B cell (primary cell): ENCODE results near the gene CD58.

Source experiments
- EZH2 ChIP-seq: IDR thresholded peaks from 2 replicates; pipeline ENCODE4 v1.6.1; 2012; ENCODE audit warnings: borderline replicate concordance, low read depth, mild to moderate bottlenecking, moderate library complexity, low read length; ENCODE audit not compliant: insufficient read depth, poor library complexity, severe bottlenecking
- TF ChIP-seq, protein P1 (sequence below): fragments of 200-600 bp; IDR thresholded peaks from one replicate; pipeline ENCODE4 v1.8.0; 2022; ENCODE audit warnings: antibody characterized with exemption, mild to moderate bottlenecking

DNA sequence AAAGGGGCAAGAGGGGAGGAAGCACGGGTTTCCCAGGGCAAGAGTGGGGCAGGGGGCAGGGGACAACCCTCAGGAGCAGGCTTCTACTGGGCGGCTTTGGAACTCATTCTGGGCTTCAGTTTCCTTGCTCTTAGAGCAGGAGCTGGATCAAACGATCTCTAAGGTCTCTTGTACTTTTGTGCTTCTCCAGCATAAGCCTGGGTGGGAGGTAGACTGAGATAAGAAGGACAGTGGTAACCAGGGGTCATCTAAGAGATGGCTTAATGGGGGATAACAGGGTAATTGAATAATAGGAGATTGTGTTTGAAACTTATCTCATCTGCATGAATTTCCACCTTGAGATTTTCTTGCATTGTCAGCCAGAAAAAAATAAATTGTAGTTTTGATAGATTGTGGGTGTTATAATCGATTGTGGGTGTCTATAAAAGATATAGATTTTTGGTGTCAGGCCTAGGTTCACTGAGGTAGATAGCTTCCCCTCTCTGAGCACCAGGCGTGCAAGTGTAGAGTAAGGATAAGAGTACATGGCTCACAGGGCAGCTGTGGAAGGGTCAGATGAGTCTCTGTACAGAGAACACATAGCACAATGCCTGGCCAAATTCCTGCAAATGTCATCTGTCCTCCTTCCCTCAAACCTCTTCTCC is 68.0 kb downstream of the CD58 start:
- TF ChIP-seq, protein P1, sequence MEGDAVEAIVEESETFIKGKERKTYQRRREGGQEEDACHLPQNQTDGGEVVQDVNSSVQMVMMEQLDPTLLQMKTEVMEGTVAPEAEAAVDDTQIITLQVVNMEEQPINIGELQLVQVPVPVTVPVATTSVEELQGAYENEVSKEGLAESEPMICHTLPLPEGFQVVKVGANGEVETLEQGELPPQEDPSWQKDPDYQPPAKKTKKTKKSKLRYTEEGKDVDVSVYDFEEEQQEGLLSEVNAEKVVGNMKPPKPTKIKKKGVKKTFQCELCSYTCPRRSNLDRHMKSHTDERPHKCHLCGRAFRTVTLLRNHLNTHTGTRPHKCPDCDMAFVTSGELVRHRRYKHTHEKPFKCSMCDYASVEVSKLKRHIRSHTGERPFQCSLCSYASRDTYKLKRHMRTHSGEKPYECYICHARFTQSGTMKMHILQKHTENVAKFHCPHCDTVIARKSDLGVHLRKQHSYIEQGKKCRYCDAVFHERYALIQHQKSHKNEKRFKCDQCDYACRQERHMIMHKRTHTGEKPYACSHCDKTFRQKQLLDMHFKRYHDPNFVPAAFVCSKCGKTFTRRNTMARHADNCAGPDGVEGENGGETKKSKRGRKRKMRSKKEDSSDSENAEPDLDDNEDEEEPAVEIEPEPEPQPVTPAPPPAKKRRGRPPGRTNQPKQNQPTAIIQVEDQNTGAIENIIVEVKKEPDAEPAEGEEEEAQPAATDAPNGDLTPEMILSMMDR: no peak
- no peak for TF ChIP-seq EZH2
